ENCODE measurements around the gene CDC25B.
A peak's percentile ranks its signal among the peaks of the same experiment; 100 is the strongest.

CDC25B gene

GRCh38 chr20:3795511-3796468 lies at the start of gene CDC25B:
TSS of gene CDC25B (plus strand) at chr20:3796310. CDS start at chr20:3796532, 222 bp downstream.
- DNase-seq (ENCODE audit: insufficient read length, low spot score): peak; percentile 80
- peak; percentile 94 for FAIRE-seq

- DNase-seq (ENCODE audit: insufficient read length, low spot score): no peak
- FAIRE-seq: no peak
Measured at GRCh38 chr20:3747471-3747870, 48.6 kb upstream of the CDC25B start.

GRCh38 chr20:3748073-3748472 lies 48.0 kb upstream of the CDC25B start:
- no peak for FAIRE-seq
- no peak for DNase-seq (ENCODE audit: insufficient read length, low spot score)

- FAIRE-seq: no peak
- DNase-seq (ENCODE audit: insufficient read length, low spot score): no peak
Measured at GRCh38 chr20:3749087-3749688, 46.9 kb upstream of the CDC25B start.

- FAIRE-seq (no peak), DNase-seq (ENCODE audit: insufficient read length, low spot score) (peak; percentile 75)
Measured at GRCh38 chr20:3749689-3750531, 46.2 kb upstream of the CDC25B start.

- DNase-seq (ENCODE audit: insufficient read length, low spot score) (no peak), FAIRE-seq (no peak)
Measured at GRCh38 chr20:3751305-3751674, 44.8 kb upstream of the CDC25B start.

- no peak for FAIRE-seq
Measured at GRCh38 chr20:3751675-3752385, 44.3 kb upstream of the CDC25B start.

GRCh38 chr20:3752386-3752759 lies 43.7 kb upstream of the CDC25B start:
- FAIRE-seq (no peak), DNase-seq (ENCODE audit: insufficient read length, low spot score) (no peak)

More at GRCh38 chr20:3751675-3752385, 44.3 kb upstream of the CDC25B start:
- no peak for DNase-seq (ENCODE audit: insufficient read length, low spot score)

GRCh38 chr20:3753098-3753497 lies 43.0 kb upstream of the CDC25B start:
- peak; percentile 91 for FAIRE-seq
- peak; percentile 91 for DNase-seq (ENCODE audit: insufficient read length, low spot score)

- no peak for FAIRE-seq
Measured at GRCh38 chr20:3753501-3754275, 42.4 kb upstream of the CDC25B start.

GRCh38 chr20:3754276-3754630 lies 41.9 kb upstream of the CDC25B start:
- DNase-seq (ENCODE audit: insufficient read length, low spot score) (no peak), FAIRE-seq (no peak)

More at GRCh38 chr20:3753501-3754275, 42.4 kb upstream of the CDC25B start:
- DNase-seq (ENCODE audit: insufficient read length, low spot score): no peak

- FAIRE-seq: no peak
Measured at GRCh38 chr20:3755269-3755668, 40.8 kb upstream of the CDC25B start.

GRCh38 chr20:3755814-3756480 lies 40.2 kb upstream of the CDC25B start:
- FAIRE-seq (no peak), DNase-seq (ENCODE audit: insufficient read length, low spot score) (no peak)

More at GRCh38 chr20:3755269-3755668, 40.8 kb upstream of the CDC25B start:
- no peak for DNase-seq (ENCODE audit: insufficient read length, low spot score)

- no peak for DNase-seq (ENCODE audit: insufficient read length, low spot score)
- FAIRE-seq: no peak
Measured at GRCh38 chr20:3757268-3757667, 38.8 kb upstream of the CDC25B start.

GRCh38 chr20:3758566-3758965 lies 37.5 kb upstream of the CDC25B start:
- no peak for DNase-seq (ENCODE audit: insufficient read length, low spot score)
- no peak for FAIRE-seq

- no peak for DNase-seq (ENCODE audit: insufficient read length, low spot score)
- no peak for FAIRE-seq
Measured at GRCh38 chr20:3759316-3759823, 36.7 kb upstream of the CDC25B start.

- DNase-seq (ENCODE audit: insufficient read length, low spot score) (no peak), FAIRE-seq (no peak)
Measured at GRCh38 chr20:3759884-3760283, 36.2 kb upstream of the CDC25B start.

- FAIRE-seq: peak; percentile 86
- DNase-seq (ENCODE audit: insufficient read length, low spot score): no peak
Measured at GRCh38 chr20:3760655-3761348, 35.3 kb upstream of the CDC25B start.
